HCT116 (cell line): Measurements from ENCODE around the gene SPG21. TPM values are rescaled to one million over a fixed set of nuclear protein-coding genes. Genes with fewer than 3 reads are reported as not detected.

Source experiments
- ATAC-seq: fragments of 200-7000 bp; cut with Tn5 transposase; 2 replicates; pipeline ENCODE4 v1.9.1; 2020; ENCODE audit warnings: mild to moderate bottlenecking, moderate library complexity
- BruUV-seq: library from RNA; stranded (reverse); fragments of 400-500 nt; replicated peaks from 2 replicates; lab custom pipeline; 2021; lab: Mats Ljungman, UMichigan
- CTCF ChIA-PET: fragments of 300-600 bp; sonication (Branson Sonifier 250); formaldehyde crosslinking; loops from one replicate; lab custom pipeline; 2021; ENCODE audit warnings: antibody characterized with exemption; lab: Charles Lee
- POLR2A ChIA-PET: fragments of 300-600, 350-600 bp; sonication (Branson Sonifier 250); formaldehyde crosslinking; loops from one replicate; lab custom pipeline; 2021; ENCODE audit warnings: antibody characterized with exemption; lab: Charles Lee
- RAD21 ChIA-PET, 2 experiments: fragments of 300-600 bp; sonication (Branson Sonifier 250); formaldehyde crosslinking; loops; one replicate each; lab custom pipeline; 2023; ENCODE audit warnings: low total read pairs in 2 of 2; ENCODE audit not compliant: uncharacterized antibody in 2 of 2, unreplicated experiment in 2 of 2, low non-redundant PET in 1 of 2; lab: Charles Lee
- DNase-seq: peaks from one replicate; pipeline ENCODE4 v3.0.0-alpha.2; 2010; ENCODE audit warnings: low read depth, low spot score
- H2AFZ ChIP-seq: fragments of 200-600 bp; shearing (Covaris generic), sonication (generic); 2 replicates; pipeline ENCODE4 v1.6.1; 2017; ENCODE audit warnings: low read depth, mixed run types, mixed read lengths, antibody characterized with exemption, low read length; ENCODE audit not compliant: poor library complexity, severe bottlenecking
- H3K27ac ChIP-seq: 2 replicates; pipeline ENCODE4 v1.5.1; 2012; ENCODE audit warnings: low read depth, low read length
- H3K27me3 ChIP-seq: fragments of 200-600 bp; sonication (generic); 2 replicates; pipeline ENCODE4 v1.6.1; 2016; ENCODE audit warnings: mixed run types, low read length, mixed read lengths; ENCODE audit not compliant: insufficient read depth
- H3K36me3 ChIP-seq, 2 experiments: fragments of 200-500 bp in 1 of 2; fragments of 200-600 bp in 1 of 2; sonication (Bioruptor generic) in 1 of 2; sonication (generic) in 1 of 2; 2 replicates each; pipeline versions ENCODE4 v1.5.1 to v1.6.1; 2014 to 2016; ENCODE audit warnings: low read length in 2 of 2, inconsistent platforms in 1 of 2, mixed read lengths in 1 of 2, mixed run types in 1 of 2; ENCODE audit not compliant: insufficient read depth in 2 of 2, control insufficient read depth in 1 of 2
- H3K4me1 ChIP-seq, 2 experiments: fragments of 200-600 bp in 1 of 2; sonication (generic) in 1 of 2; 2 replicates each; pipeline versions ENCODE4 v1.5.1 to v1.6.1; 2012 to 2017; ENCODE audit warnings: low read length in 2 of 2, inconsistent platforms in 1 of 2, mild to moderate bottlenecking in 1 of 2, mixed read lengths in 1 of 2, mixed run types in 1 of 2, moderate library complexity in 1 of 2; ENCODE audit not compliant: insufficient read depth in 2 of 2, control insufficient read depth in 1 of 2
- H3K4me2 ChIP-seq: fragments of 200-600 bp; sonication (generic); 2 replicates; pipeline ENCODE4 v1.6.1; 2017; ENCODE audit warnings: mixed run types, low read length, mixed read lengths
- H3K4me3 ChIP-seq, 2 experiments: fragments of 200-600 bp in 1 of 2; sonication (generic) in 1 of 2; replicated peaks in 1 of 2; 2 replicates each; pipeline ENCODE4 v1.5.1; 2011 to 2016; ENCODE audit warnings: low read length in 2 of 2, control low read depth in 1 of 2, low read depth in 1 of 2, mild to moderate bottlenecking in 1 of 2, mixed read lengths in 1 of 2, mixed run types in 1 of 2
- H3K79me2 ChIP-seq: fragments of 200-600 bp; sonication (generic); 2 replicates; pipeline ENCODE4 v1.6.1; 2017; ENCODE audit warnings: mild to moderate bottlenecking, mixed run types, low read length, moderate library complexity, mixed read lengths; ENCODE audit not compliant: insufficient read depth
- H3K9ac ChIP-seq: fragments of 200-600 bp; sonication (generic); 2 replicates; pipeline ENCODE4 v1.6.1; 2016; ENCODE audit warnings: low read length, mixed read lengths
- H3K9me2 ChIP-seq: fragments of 200-600 bp; sonication (generic), shearing (Covaris generic); 2 replicates; pipeline ENCODE4 v1.6.1; 2017; ENCODE audit warnings: mixed run types, mild to moderate bottlenecking, moderate library complexity; ENCODE audit not compliant: insufficient read depth
- H3K9me3 ChIP-seq, 2 experiments: fragments of 200-500 bp in 1 of 2; fragments of 200-600 bp in 1 of 2; sonication (Bioruptor generic) in 1 of 2; sonication (generic) in 1 of 2; 2 replicates each; pipeline ENCODE4 v1.6.1; 2014 to 2017; ENCODE audit warnings: low read length in 2 of 2, mixed read lengths in 2 of 2, inconsistent platforms in 1 of 2, low read depth in 1 of 2, mild to moderate bottlenecking in 1 of 2, mixed run types in 1 of 2, moderate library complexity in 1 of 2; ENCODE audit not compliant: control insufficient read depth in 1 of 2, insufficient read depth in 1 of 2
- H4K20me1 ChIP-seq: fragments of 200-600 bp; sonication (generic), shearing (Covaris generic); 2 replicates; pipeline ENCODE4 v1.6.1; 2017; ENCODE audit warnings: mixed run types, mild to moderate bottlenecking, moderate library complexity; ENCODE audit not compliant: insufficient read depth
- EGR1 ChIP-seq: IDR thresholded peaks from 2 replicates; pipeline ENCODE4 v1.6.1; 2012; ENCODE audit warnings: low read depth
- POLR2A ChIP-seq: IDR thresholded peaks from 2 replicates; pipeline ENCODE4 v1.7.0; 2011; ENCODE audit warnings: borderline replicate concordance; ENCODE audit not compliant: insufficient read depth, insufficient read length; ENCODE audit errors: extremely low read depth
- REST ChIP-seq: IDR thresholded peaks from 2 replicates; pipeline ENCODE4 v1.6.1; 2012; ENCODE audit warnings: low read depth
- SP1 ChIP-seq: IDR thresholded peaks from 2 replicates; pipeline ENCODE4 v1.6.1; 2012; ENCODE audit warnings: low read depth
- TCF7L2 ChIP-seq: IDR thresholded peaks from 2 replicates; pipeline ENCODE4 v1.7.0; 2011; ENCODE audit warnings: borderline replicate concordance, inconsistent platforms; ENCODE audit not compliant: insufficient read depth, insufficient read length; ENCODE audit errors: extremely low read depth
- intact Hi-C: fragments of 100-400 bp; cut with micrococcal nuclease; formaldehyde crosslinking; loops from 2 replicates; pipeline ENCODE4 v1.10.0; 2022
- total RNA-seq: library from RNA; stranded (reverse); gene quantifications from one replicate; pipeline ENCODE4 v1.2.1, GENCODE V29; 2021; ENCODE audit not compliant: unreplicated experiment

The SPG21 gene
- total RNA-seq, 1 experiment from 2014 or later = 72.7 TPM

GRCh38 chr15:64991536-64992135 lies 1.9 kb upstream of the SPG21 start:
- no peak overlapping the region for H3K27ac ChIP-seq
- H3K9me2 ChIP-seq = no peaks in the 10 kb centered on the region
- CTCF ChIA-PET = no interaction called here
- no peak overlapping the region for H3K9ac ChIP-seq
- H3K4me1 ChIP-seq = peaks cover 3 to 14% of the 10 kb centered on the region in 2 experiments; a peak in 3 of 4 replicates
- no peaks in the 10 kb centered on the region for H3K9me3 ChIP-seq
- no peak overlapping the region for H2AFZ ChIP-seq
- DNase-seq (no peak), ATAC-seq (no peak)
- no peak overlapping the region for H3K4me2 ChIP-seq
- no peaks in the 10 kb centered on the region for H4K20me1 ChIP-seq
- RAD21 ChIA-PET = no interaction called here
- intact Hi-C loops = loop anchor here (5.0 kb wide), 1 partner anchor 154 kb away; no protein-coding TSS in a partner anchor
- H3K4me3 ChIP-seq = no peak overlapping the region
- H3K27me3 ChIP-seq = no peaks in the 10 kb centered on the region
- H3K79me2 ChIP-seq = peaks cover 13% of the 10 kb centered on the region
- H3K36me3 ChIP-seq = 0 out of 4 replicates have a peak, but pooled peaks cover 0 to 4% of the 10 kb centered on the region in 2 experiments
- TF ChIP-seq TCF7L2 = no peak
- no peak for TF ChIP-seq SP1
- no peak for TF ChIP-seq EGR1
- TF ChIP-seq POLR2A = no peak
- no peak for TF ChIP-seq REST
- BruUV-seq = no TSS peak
- POLR2A ChIA-PET = no interaction called here
